H9 (cell line): Measurements from ENCODE around the gene RARA. TPM values are rescaled to one million over a fixed set of nuclear protein-coding genes. Genes with fewer than 3 reads are reported as not detected.

Source experiments
- DNase-seq: peaks from one replicate; pipeline ENCODE4 v3.0.0-alpha.2; 2017
- H2AFZ ChIP-seq: one replicate; pipeline ENCODE4 v1.6.1; 2013; ENCODE audit warnings: mild to moderate bottlenecking, low read length, control low read depth, moderate library complexity
- H2AK5ac ChIP-seq: 2 replicates; pipeline ENCODE4 v1.6.1; 2013; ENCODE audit warnings: low read length, control low read depth, mixed read lengths; ENCODE audit not compliant: insufficient read length
- H2BK120ac ChIP-seq: one replicate; pipeline ENCODE4 v1.6.1; 2013; ENCODE audit warnings: low read depth, mild to moderate bottlenecking, low read length, control low read depth, inconsistent platforms; ENCODE audit not compliant: poor library complexity, severe bottlenecking
- H2BK12ac ChIP-seq: 2 replicates; pipeline ENCODE4 v1.6.1; 2013; ENCODE audit warnings: low read length, control low read depth, mixed read lengths, low read depth; ENCODE audit not compliant: insufficient read length
- H2BK15ac ChIP-seq: 2 replicates; pipeline ENCODE4 v1.6.1; 2013; ENCODE audit warnings: low read depth, low read length, control low read depth
- H2BK20ac ChIP-seq: one replicate; pipeline ENCODE4 v1.6.1; 2013; ENCODE audit warnings: low read depth, mild to moderate bottlenecking, low read length, control low read depth, inconsistent platforms; ENCODE audit not compliant: poor library complexity, severe bottlenecking
- H2BK5ac ChIP-seq: 2 replicates; pipeline ENCODE4 v1.6.1; 2013; ENCODE audit warnings: low read length, control low read depth, mixed read lengths; ENCODE audit not compliant: insufficient read length
- H3K14ac ChIP-seq: 2 replicates; pipeline ENCODE4 v1.6.1; 2013; ENCODE audit warnings: low read length, control low read depth; ENCODE audit not compliant: insufficient read depth
- H3K18ac ChIP-seq: 2 replicates; pipeline ENCODE4 v1.6.1; 2013; ENCODE audit warnings: low read depth, mild to moderate bottlenecking, mixed read lengths, low read length, control low read depth; ENCODE audit not compliant: insufficient read length
- H3K23ac ChIP-seq: 2 replicates; pipeline ENCODE4 v1.6.1; 2013; ENCODE audit warnings: low read length, control low read depth, mixed read lengths, low read depth; ENCODE audit not compliant: insufficient read length
- H3K23me2 ChIP-seq: 2 replicates; pipeline ENCODE4 v1.6.1; 2013; ENCODE audit warnings: low read depth, mild to moderate bottlenecking, mixed read lengths, low read length, control low read depth; ENCODE audit not compliant: insufficient read length, poor library complexity, severe bottlenecking
- H3K27ac ChIP-seq: 2 replicates; pipeline ENCODE4 v1.5.1; 2013; ENCODE audit warnings: low read length, control low read depth, mixed read lengths, low read depth; ENCODE audit not compliant: insufficient read length
- H3K27me3 ChIP-seq: 2 replicates; pipeline ENCODE4 v1.6.1; 2013; ENCODE audit warnings: low read length, control low read depth, inconsistent platforms; ENCODE audit not compliant: insufficient read depth
- H3K4ac ChIP-seq: 2 replicates; pipeline ENCODE4 v1.6.1; 2013; ENCODE audit warnings: low read depth, mild to moderate bottlenecking, control low read depth, inconsistent platforms, low read length, moderate library complexity
- H3K4me1 ChIP-seq: 2 replicates; pipeline ENCODE4 v1.6.1; 2013; ENCODE audit warnings: low read length, control low read depth, inconsistent platforms; ENCODE audit not compliant: insufficient read depth
- H3K4me2 ChIP-seq: 2 replicates; pipeline ENCODE4 v1.6.1; 2013; ENCODE audit warnings: low read length, control low read depth, mixed read lengths; ENCODE audit not compliant: insufficient read length, insufficient read depth
- H3K56ac ChIP-seq: 2 replicates; pipeline ENCODE4 v1.6.1; 2013; ENCODE audit warnings: low read depth, mild to moderate bottlenecking, mixed read lengths, low read length, control low read depth; ENCODE audit not compliant: insufficient read length
- H3K79me1 ChIP-seq: 2 replicates; pipeline ENCODE4 v1.6.1; 2013; ENCODE audit warnings: low read depth, mild to moderate bottlenecking, moderate library complexity, low read length, control low read depth, inconsistent platforms; ENCODE audit not compliant: insufficient read depth, poor library complexity, severe bottlenecking
- H3K79me2 ChIP-seq: 2 replicates; pipeline ENCODE4 v1.6.1; 2013; ENCODE audit warnings: low read length, control low read depth, inconsistent platforms; ENCODE audit not compliant: insufficient read depth
- H3K9ac ChIP-seq: 2 replicates; pipeline ENCODE4 v1.6.1; 2013; ENCODE audit warnings: low read length, control low read depth, mixed read lengths; ENCODE audit not compliant: insufficient read length; ENCODE audit errors: extremely low read depth
- H3K9me3 ChIP-seq: one replicate; pipeline ENCODE4 v1.6.1; 2013; ENCODE audit warnings: low read depth, low read length, inconsistent platforms; ENCODE audit not compliant: control insufficient read depth
- H3T11ph ChIP-seq: one replicate; pipeline ENCODE4 v1.6.1; 2013; ENCODE audit warnings: mild to moderate bottlenecking, low read length, control low read depth, inconsistent platforms
- H4K20me1 ChIP-seq: one replicate; pipeline ENCODE4 v1.6.1; 2013; ENCODE audit not compliant: control insufficient read depth, insufficient read length, insufficient read depth
- H4K5ac ChIP-seq: 2 replicates; pipeline ENCODE4 v1.6.1; 2013; ENCODE audit warnings: low read depth, mild to moderate bottlenecking, mixed read lengths, low read length, control low read depth; ENCODE audit not compliant: insufficient read length
- H4K8ac ChIP-seq: replicated peaks from 2 replicates; pipeline ENCODE4 v1.6.1; 2013; ENCODE audit warnings: low read length, control low read depth, mixed read lengths, low read depth; ENCODE audit not compliant: insufficient read length
- H4K91ac ChIP-seq: 2 replicates; pipeline ENCODE4 v1.6.1; 2013; ENCODE audit warnings: low read depth, mild to moderate bottlenecking, moderate library complexity, mixed read lengths, low read length, control low read depth; ENCODE audit not compliant: insufficient read length
- H3K27ac Mint-ChIP-seq, 3 experiments: 2 replicates in 2 of 3; 3 replicates in 1 of 3; pipeline ENCODE4 v1.8.0; 2020 to 2021; ENCODE audit warnings: mixed read lengths in 3 of 3, mild to moderate bottlenecking in 1 of 3, moderate library complexity in 1 of 3
- H3K27me3 Mint-ChIP-seq: 2 replicates; pipeline ENCODE4 v1.8.0; 2021; ENCODE audit warnings: low read depth, mild to moderate bottlenecking, moderate library complexity, mixed read lengths
- H3K36me3 Mint-ChIP-seq, 3 experiments: 2 replicates in 2 of 3; 3 replicates in 1 of 3; pipeline ENCODE4 v1.8.0; 2020 to 2021; ENCODE audit warnings: low read depth in 3 of 3, mixed read lengths in 3 of 3; ENCODE audit not compliant: insufficient read depth in 1 of 3
- H3K4me1 Mint-ChIP-seq, 2 experiments: 2 replicates each; pipeline ENCODE4 v1.8.0; 2020; ENCODE audit warnings: mixed read lengths in 2 of 2
- H3K4me3 Mint-ChIP-seq, 2 experiments: 2 replicates in 1 of 2; 3 replicates in 1 of 2; pipeline ENCODE4 v1.8.0; 2020 to 2021; ENCODE audit warnings: mild to moderate bottlenecking in 2 of 2, mixed read lengths in 2 of 2, moderate library complexity in 1 of 2
- H3K9me3 Mint-ChIP-seq, 2 experiments: 2 replicates in 1 of 2; 3 replicates in 1 of 2; pipeline ENCODE4 v1.8.0; 2020; ENCODE audit warnings: mild to moderate bottlenecking in 2 of 2, mixed read lengths in 2 of 2, moderate library complexity in 1 of 2
- WGBS: extraction: QIAGEN DNeasy Blood & Tissue Kit; methylation state at CpG from one replicate; pipeline ENCODE4 v1.1.7; 2013; ENCODE audit warnings: missing lambda C conversion rate, low lambda C conversion rate, mixed read lengths; ENCODE audit not compliant: insufficient read length; ENCODE audit errors: extremely low coverage; 5-methylcytosine and 5-hydroxymethylcytosine counted together
- total RNA-seq: library from RNA; stranded (reverse); gene quantifications from 2 replicates; pipeline ENCODE4 v1.2.1, GENCODE V29; 2021
- TF ChIP-seq, protein P1 (sequence below): fragments of 200-600 bp; sonication (generic); conservative IDR thresholded peaks from 3 replicates; pipeline ENCODE4 v1.8.0; 2021; ENCODE audit warnings: antibody characterized with exemption, mild to moderate bottlenecking

RARA gene
- total RNA-seq, 1 experiment from 2014 or later = 17.6 TPM

DNA sequence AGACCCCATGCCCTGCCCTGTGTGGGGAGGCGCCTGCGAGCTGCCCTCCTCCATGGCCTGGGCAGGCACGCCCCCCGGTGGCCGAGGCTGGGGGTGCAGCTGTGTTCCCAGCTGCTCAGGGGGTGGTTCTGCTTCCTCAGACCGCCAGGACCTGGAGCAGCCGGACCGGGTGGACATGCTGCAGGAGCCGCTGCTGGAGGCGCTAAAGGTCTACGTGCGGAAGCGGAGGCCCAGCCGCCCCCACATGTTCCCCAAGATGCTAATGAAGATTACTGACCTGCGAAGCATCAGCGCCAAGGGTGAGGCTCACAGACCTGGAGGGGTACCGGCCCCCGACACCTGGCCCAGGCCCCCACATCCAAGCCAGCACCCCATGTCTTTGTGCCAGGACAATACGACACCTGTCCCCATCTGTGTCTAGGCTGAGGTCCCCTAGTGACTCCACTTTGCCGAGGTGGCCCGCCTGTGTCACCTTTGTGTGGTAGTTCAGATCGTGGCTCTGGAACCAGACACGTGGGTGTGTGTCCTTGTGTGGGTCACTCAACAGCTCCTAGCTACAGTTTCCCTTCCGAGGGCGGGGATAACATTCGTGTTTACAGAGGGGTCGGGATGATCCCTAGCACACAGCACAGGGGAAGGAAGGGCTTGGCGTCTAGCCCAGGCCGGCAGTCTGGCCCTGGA, 46.3 kb downstream of the RARA start:
- Mint-ChIP-seq H3K36me3 (peaks cover 13 to 21% (median 17%) of the 10 kb centered on the region in 3 experiments), H3K9me3 (no peaks in the 10 kb centered on the region), H3K27me3 (peaks cover 24% of the 10 kb centered on the region), H3K27ac (peak overlapping the region in 1 of 3 experiments; percentile 49; a peak in 1 of 7 replicates), H3K4me1 (peaks cover 33 to 39% of the 10 kb centered on the region in 2 experiments), H3K4me3 (no peak overlapping the region; a peak in 1 of 5 replicates)
- Histone ChIP-seq H4K20me1 (no peaks in the 10 kb centered on the region), H3K79me1 (no peaks in the 10 kb centered on the region), H4K91ac (no peak overlapping the region), H2AFZ (no peak overlapping the region), H3T11ph (no peak overlapping the region), H2BK120ac (no peak overlapping the region), H2BK12ac (no peak overlapping the region), H3K79me2 (no peaks in the 10 kb centered on the region), H3K4me2 (no peak overlapping the region), H3K9ac (no peak overlapping the region), H3K4ac (no peak overlapping the region), H3K56ac (no peak overlapping the region), H3K9me3 (no peaks in the 10 kb centered on the region), H2BK5ac (no peak overlapping the region), H2BK20ac (no peak overlapping the region), H4K8ac (no peak overlapping the region), H3K27ac (no peak overlapping the region), H3K14ac (no peak overlapping the region), H2AK5ac (no peak overlapping the region), H4K5ac (no peak overlapping the region), H3K23me2 (no peaks in the 10 kb centered on the region), H3K4me1 (no peaks in the 10 kb centered on the region), H2BK15ac (no peak overlapping the region), H3K23ac (no peak overlapping the region), H3K18ac (no peak overlapping the region), H3K27me3 (no peaks in the 10 kb centered on the region)
- TF ChIP-seq, protein P1, sequence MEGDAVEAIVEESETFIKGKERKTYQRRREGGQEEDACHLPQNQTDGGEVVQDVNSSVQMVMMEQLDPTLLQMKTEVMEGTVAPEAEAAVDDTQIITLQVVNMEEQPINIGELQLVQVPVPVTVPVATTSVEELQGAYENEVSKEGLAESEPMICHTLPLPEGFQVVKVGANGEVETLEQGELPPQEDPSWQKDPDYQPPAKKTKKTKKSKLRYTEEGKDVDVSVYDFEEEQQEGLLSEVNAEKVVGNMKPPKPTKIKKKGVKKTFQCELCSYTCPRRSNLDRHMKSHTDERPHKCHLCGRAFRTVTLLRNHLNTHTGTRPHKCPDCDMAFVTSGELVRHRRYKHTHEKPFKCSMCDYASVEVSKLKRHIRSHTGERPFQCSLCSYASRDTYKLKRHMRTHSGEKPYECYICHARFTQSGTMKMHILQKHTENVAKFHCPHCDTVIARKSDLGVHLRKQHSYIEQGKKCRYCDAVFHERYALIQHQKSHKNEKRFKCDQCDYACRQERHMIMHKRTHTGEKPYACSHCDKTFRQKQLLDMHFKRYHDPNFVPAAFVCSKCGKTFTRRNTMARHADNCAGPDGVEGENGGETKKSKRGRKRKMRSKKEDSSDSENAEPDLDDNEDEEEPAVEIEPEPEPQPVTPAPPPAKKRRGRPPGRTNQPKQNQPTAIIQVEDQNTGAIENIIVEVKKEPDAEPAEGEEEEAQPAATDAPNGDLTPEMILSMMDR = peak; percentile 99
- DNase-seq = peak; percentile 95
- no CpG with 5 or more reads among the region's 29 CpGs for WGBS
